Measurements from ENCODE around the gene PFDN1. TPM values are rescaled to one million over a fixed set of nuclear protein-coding genes. Genes with fewer than 3 reads are reported as not detected.

The PFDN1 gene
- total RNA-seq, 1 experiment from 2014 or later = 48.9 TPM

GRCh38 chr5:140336388-140336787 is 33.5 kb upstream of the PFDN1 start:
- Histone ChIP-seq H2AFZ (ENCODE audit: low read depth, low read length, poor library complexity, severe bottlenecking) (no peak overlapping the region), H3K9ac (ENCODE audit: low read length) (no peak overlapping the region), H3K79me2 (ENCODE audit: insufficient read depth, low read length) (no peaks in the 10 kb centered on the region), H3K9me3 (ENCODE audit: control insufficient read depth in 1 of 2, insufficient read depth in 1 of 2, low read depth in 1 of 2, low read length in 2 of 2) (no peaks in the 10 kb centered on the region), H3K4me3 (replicated peaks in 1 of 2; ENCODE audit: low read depth in 1 of 2, low read length in 2 of 2) (no peak overlapping the region), H3K27ac (ENCODE audit: low read depth, low read length) (no peak overlapping the region), H3K36me3 (ENCODE audit: control insufficient read depth in 1 of 2, insufficient read depth in 2 of 2, low read length in 2 of 2) (peaks cover 8 to 18% of the 10 kb centered on the region in 2 experiments; a peak in 2 of 4 replicates), H3K9me2 (ENCODE audit: insufficient read depth) (no peaks in the 10 kb centered on the region), H3K27me3 (ENCODE audit: insufficient read depth, low read length) (no peaks in the 10 kb centered on the region), H4K20me1 (ENCODE audit: insufficient read depth) (no peaks in the 10 kb centered on the region), H3K4me2 (ENCODE audit: low read length) (no peak overlapping the region), H3K4me1 (ENCODE audit: control insufficient read depth in 1 of 2, insufficient read depth in 2 of 2, low read length in 2 of 2) (no peaks in the 10 kb centered on the region)
- RAD21 ChIA-PET (ENCODE audit: low non-redundant PET in 1 of 2, low total read pairs in 2 of 2, uncharacterized antibody in 2 of 2, unreplicated experiment in 2 of 2) = no interaction called here
- DNase-seq (ENCODE audit: low read depth, low spot score) (no peak), ATAC-seq (no peak)
- POLR2A ChIA-PET = interaction anchor here (0.6 to 3.6 kb wide), 2 partner anchors 10 to 1280 kb away, joined by 3 to 21 read pairs; partner anchors contain the start of gene HBEGF
- intact Hi-C loops (cut with micrococcal nuclease) = no loop called here
- BruUV-seq (replicated peaks) = no TSS peak
- CTCF ChIA-PET = no interaction called here
- TF ChIP-seq POLR2A (IDR thresholded peaks at IDR 0.05; ENCODE audit: borderline replicate concordance, extremely low read depth, insufficient read depth, insufficient read length) (no peak), MAX (IDR thresholded peaks at IDR 0.05) (no peak), ZFX (IDR thresholded peaks at IDR 0.05) (no peak), RAD21 (IDR thresholded peaks at IDR 0.05; ENCODE audit: low read depth) (no peak), REST (IDR thresholded peaks at IDR 0.05; ENCODE audit: low read depth) (no peak), YY1 (IDR thresholded peaks at IDR 0.05; ENCODE audit: extremely low read depth, insufficient replicate concordance, low read depth, low read length) (no peak), SP1 (IDR thresholded peaks at IDR 0.05; ENCODE audit: low read depth) (no peak), EGR1 (IDR thresholded peaks at IDR 0.05; ENCODE audit: low read depth) (no peak), EZH2 (IDR thresholded peaks at IDR 0.05) (no peak), CEBPB (IDR thresholded peaks at IDR 0.05; ENCODE audit: low read depth) (no peak), ELF1 (IDR thresholded peaks at IDR 0.05; ENCODE audit: borderline replicate concordance, low read depth) (no peak), SRF (IDR thresholded peaks at IDR 0.05; ENCODE audit: low read depth) (no peak), CBX3 (IDR thresholded peaks at IDR 0.05; ENCODE audit: low read depth) (no peak), JUND (IDR thresholded peaks at IDR 0.05) (no peak), FOSL1 (IDR thresholded peaks at IDR 0.05; ENCODE audit: low read depth) (no peak), ZNF274 (IDR thresholded peaks at IDR 0.05; ENCODE audit: low read depth, low read length) (no peak), CTCF (IDR thresholded peaks at IDR 0.05 in 2 of 3, conservative IDR thresholded peaks at IDR 0.05 in 1 of 3; ENCODE audit: borderline replicate concordance in 1 of 3, insufficient read depth in 1 of 3, low read depth in 2 of 3, low read length in 2 of 3) (no peak), TCF7L2 (IDR thresholded peaks at IDR 0.05; ENCODE audit: borderline replicate concordance, extremely low read depth, insufficient read depth, insufficient read length) (no peak)
